HG03521 (cell line): ENCODE results near the gene MARCHF10.
"Not testable (repeated sequence)": the region's sequence is repeated elsewhere in the genome, so short reads cannot be mapped to it uniquely, and the experiment has no call there.

Experiments
- ATAC-seq: cut with Tn5 transposase; IDR thresholded peaks from one replicate; pipeline ENCODE4 v1.9.1; 2021; ENCODE audit warnings: mild to moderate bottlenecking, moderate library complexity; ENCODE audit not compliant: unreplicated experiment

The MARCHF10 gene

GRCh38 chr17:62702746-62703260 is 105.3 kb downstream of the MARCHF10 start:
- ATAC-seq = no peak

- ATAC-seq = no peak
These were observed 106.4 kb downstream of the MARCHF10 start for GRCh38 chr17:62701706-62702085.

GRCh38 chr17:62700964-62701705 is 107.0 kb downstream of the MARCHF10 start:
- no peak for ATAC-seq

- ATAC-seq = not testable (repeated sequence)
These were observed 109.7 kb downstream of the MARCHF10 start for GRCh38 chr17:62698459-62698858.

- ATAC-seq = no peak
These were observed 111.2 kb downstream of the MARCHF10 start for GRCh38 chr17:62696726-62697490.

GRCh38 chr17:62696256-62696655 is 111.9 kb downstream of the MARCHF10 start:
- ATAC-seq = no peak

- not testable (repeated sequence) for ATAC-seq
These were observed 112.9 kb downstream of the MARCHF10 start for GRCh38 chr17:62695093-62695738.

GRCh38 chr17:62693616-62694409 is 114.3 kb downstream of the MARCHF10 start:
- no peak for ATAC-seq

- no peak for ATAC-seq
These were observed 115.2 kb downstream of the MARCHF10 start for GRCh38 chr17:62692721-62693431.

- ATAC-seq = no peak
These were observed 115.9 kb downstream of the MARCHF10 start for GRCh38 chr17:62692159-62692651.

- ATAC-seq = not testable (repeated sequence)
These were observed 116.6 kb downstream of the MARCHF10 start for GRCh38 chr17:62691589-62691915.

- no peak for ATAC-seq
These were observed 117.8 kb downstream of the MARCHF10 start for GRCh38 chr17:62690168-62690897.

- ATAC-seq = no peak
These were observed 118.5 kb downstream of the MARCHF10 start for GRCh38 chr17:62689441-62690167.

- ATAC-seq = no peak
These were observed 119.5 kb downstream of the MARCHF10 start for GRCh38 chr17:62688398-62689160.

GRCh38 chr17:62687997-62688396 is 120.1 kb downstream of the MARCHF10 start:
- ATAC-seq = no peak

- ATAC-seq = no peak
These were observed 123.9 kb downstream of the MARCHF10 start for GRCh38 chr17:62684179-62684578.

GRCh38 chr17:62681939-62682381 is 126.2 kb downstream of the MARCHF10 start:
- no peak for ATAC-seq
